Measurements from ENCODE around the gene CLSTN2.

The CLSTN2 gene

GRCh38 chr3:140134231-140134965 is 199.4 kb downstream of the CLSTN2 start:
- in situ Hi-C loops (cut with HindIII; ENCODE audit: low sequenced_read_pairs), result no loop called here
- H3K4me3 ChIP-seq (ENCODE audit: low read depth, low read length), result no peak overlapping the region
- no peak for TF ChIP-seq CTCF (IDR thresholded peaks at IDR 0.05; ENCODE audit: low read depth, low read length)
- no peak for DNase-seq (ENCODE audit: low read depth, low spot score)

GRCh38 chr3:140135461-140135860 is 200.5 kb downstream of the CLSTN2 start:
- no peak for TF ChIP-seq CTCF (IDR thresholded peaks at IDR 0.05; ENCODE audit: low read depth, low read length)
- in situ Hi-C loops (cut with HindIII; ENCODE audit: low sequenced_read_pairs), result no loop called here
- DNase-seq (ENCODE audit: low read depth, low spot score), result no peak
- no peak overlapping the region for H3K4me3 ChIP-seq (ENCODE audit: low read depth, low read length)

GRCh38 chr3:140143367-140144069 is 208.5 kb downstream of the CLSTN2 start:
- TF ChIP-seq CTCF (IDR thresholded peaks at IDR 0.05; ENCODE audit: low read depth, low read length), result no peak
- in situ Hi-C loops (cut with HindIII; ENCODE audit: low sequenced_read_pairs), result no loop called here
- DNase-seq (ENCODE audit: low read depth, low spot score), result no peak
- H3K4me3 ChIP-seq (ENCODE audit: low read depth, low read length), result no peak overlapping the region

- DNase-seq (ENCODE audit: low read depth, low spot score), result no peak
- no peak for TF ChIP-seq CTCF (IDR thresholded peaks at IDR 0.05; ENCODE audit: low read depth, low read length)
- in situ Hi-C loops (cut with HindIII; ENCODE audit: low sequenced_read_pairs), result no loop called here
- no peak overlapping the region for H3K4me3 ChIP-seq (ENCODE audit: low read depth, low read length)
Observed at GRCh38 chr3:140145528-140145927, 210.5 kb downstream of the CLSTN2 start.

GRCh38 chr3:140146668-140147067 is 211.7 kb downstream of the CLSTN2 start:
- in situ Hi-C loops (cut with HindIII; ENCODE audit: low sequenced_read_pairs), result no loop called here
- no peak overlapping the region for H3K4me3 ChIP-seq (ENCODE audit: low read depth, low read length)
- no peak for TF ChIP-seq CTCF (IDR thresholded peaks at IDR 0.05; ENCODE audit: low read depth, low read length)
- DNase-seq (ENCODE audit: low read depth, low spot score), result no peak

GRCh38 chr3:140147965-140148490 is 213.0 kb downstream of the CLSTN2 start:
- DNase-seq (ENCODE audit: low read depth, low spot score), result no peak
- in situ Hi-C loops (cut with HindIII; ENCODE audit: low sequenced_read_pairs), result no loop called here
- no peak overlapping the region for H3K4me3 ChIP-seq (ENCODE audit: low read depth, low read length)
- no peak for TF ChIP-seq CTCF (IDR thresholded peaks at IDR 0.05; ENCODE audit: low read depth, low read length)

All from astrocyte of the spinal cord (primary cell).